Activated naive CD4-positive, alpha-beta T cell (primary cell): ENCODE data around the gene NHS.

ENCODE experiments used
- DNase-seq, 4 experiments: peaks; one replicate each; lab custom pipeline; 2025; lab: John Stamatoyannopoulos, UW

Gene NHS

DNA sequence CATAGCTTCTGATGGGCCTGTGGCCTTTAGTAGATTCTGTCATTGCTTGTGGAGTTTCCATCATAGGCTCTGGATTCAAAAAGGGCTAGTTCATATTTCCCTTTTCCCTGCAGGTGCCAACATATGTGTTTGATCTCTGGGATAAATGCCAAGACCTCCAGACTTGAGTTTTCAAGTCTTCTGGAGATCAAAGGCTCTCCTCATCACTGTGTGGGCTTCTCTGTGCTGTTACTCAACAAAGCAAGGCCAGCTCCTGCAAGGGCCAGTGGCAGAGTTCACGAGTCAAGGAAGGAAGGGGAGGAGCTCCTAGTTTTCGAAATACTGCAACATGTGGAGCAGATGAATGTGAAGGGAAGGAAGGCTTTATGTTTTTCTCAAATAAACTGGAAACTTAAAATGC lies 299.6 kb downstream of the NHS start:
- no peak for DNase-seq

DNA sequence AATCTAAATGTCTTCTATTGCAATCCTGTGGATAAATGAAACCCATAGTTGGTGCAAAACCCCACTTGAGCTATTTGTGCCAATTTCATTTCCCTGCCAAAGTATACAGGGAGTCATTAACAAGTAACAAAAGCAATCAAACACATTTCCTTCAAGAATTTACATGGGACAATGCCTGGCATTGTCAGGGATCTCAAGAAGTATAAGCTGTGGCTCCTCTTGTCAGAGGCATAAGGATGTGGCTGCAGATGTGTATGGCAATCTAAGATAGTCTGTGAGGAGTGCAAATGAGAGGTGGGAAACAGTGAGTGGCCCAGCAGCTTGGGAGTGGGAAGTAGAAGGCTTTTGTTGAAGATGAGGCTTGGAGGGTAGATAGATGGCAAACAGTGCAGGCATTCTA lies 304.3 kb downstream of the NHS start:
- no peak for DNase-seq

DNA sequence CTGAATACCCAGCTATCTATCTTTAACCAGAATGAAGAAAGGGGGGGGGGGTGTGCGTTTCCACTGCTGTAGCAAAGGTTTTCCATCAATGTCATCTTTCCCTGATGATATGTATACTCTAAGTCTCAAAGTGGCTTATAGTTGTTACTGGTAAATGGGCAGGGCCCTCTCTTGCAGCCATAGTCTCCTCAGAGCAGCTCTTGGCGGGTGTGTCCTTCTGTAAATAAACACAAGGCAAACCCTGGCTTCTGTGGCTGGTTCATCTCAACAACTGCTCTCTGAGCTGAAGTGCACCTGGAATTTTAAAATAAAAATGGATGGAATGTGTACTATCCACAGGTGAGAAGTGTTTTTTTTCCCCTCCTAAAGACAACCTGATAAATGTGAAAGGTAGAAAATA lies 304.8 kb downstream of the NHS start:
- no peak for DNase-seq

GRCh38 chrX:17680732-17681413 lies 305.9 kb downstream of the NHS start:
- DNase-seq: no peak

GRCh38 chrX:17682259-17682658 lies 307.3 kb downstream of the NHS start:
- DNase-seq: no peak

GRCh38 chrX:17685026-17685425 lies 310.0 kb downstream of the NHS start:
- DNase-seq: no peak

GRCh38 chrX:17687648-17688047 lies 312.6 kb downstream of the NHS start:
- no peak for DNase-seq

GRCh38 chrX:17689971-17690409 lies 315.0 kb downstream of the NHS start:
- no peak for DNase-seq

- DNase-seq: no peak
These were observed 317.8 kb downstream of the NHS start for GRCh38 chrX:17692709-17693346.

- DNase-seq: no peak
These were observed 322.2 kb downstream of the NHS start for GRCh38 chrX:17697191-17697590.

DNA sequence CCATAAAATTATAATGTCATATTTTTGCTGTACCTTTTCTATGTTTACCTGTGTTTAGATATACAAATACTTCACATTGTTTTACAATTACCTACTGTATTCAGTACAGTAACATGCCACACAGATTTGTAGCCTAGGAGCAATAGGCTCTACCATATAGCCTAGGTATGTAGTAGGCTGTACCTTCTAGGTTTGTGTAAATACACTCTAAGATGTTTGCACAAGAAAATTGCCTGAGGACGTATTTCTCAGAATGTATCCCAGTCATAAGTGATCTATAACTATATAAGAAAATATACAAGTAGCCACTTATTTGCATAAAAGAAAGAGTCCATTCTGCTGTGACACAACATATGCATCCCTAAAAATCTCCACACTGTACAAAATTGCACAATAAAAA lies 326.0 kb downstream of the NHS start:
- no peak for DNase-seq

DNA sequence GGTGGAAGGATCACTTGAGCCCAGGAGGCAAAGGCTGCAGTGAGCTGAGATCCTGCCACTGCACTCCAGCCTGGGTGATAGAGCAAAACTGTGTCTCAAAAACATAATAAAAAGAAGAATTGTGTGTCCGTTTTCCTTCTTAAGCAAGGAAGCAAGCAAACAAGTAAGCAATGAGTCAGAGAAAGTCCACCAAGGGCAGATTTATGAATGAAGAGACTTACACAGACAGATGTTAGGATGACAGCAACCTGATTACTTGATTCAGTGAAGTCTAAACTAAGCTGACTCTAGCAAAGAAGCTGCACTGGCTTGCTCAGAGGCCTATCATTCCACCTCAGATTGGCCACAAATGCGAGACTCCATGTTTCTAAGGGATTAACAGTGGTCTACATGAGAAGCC lies 328.2 kb downstream of the NHS start:
- no peak for DNase-seq

DNA sequence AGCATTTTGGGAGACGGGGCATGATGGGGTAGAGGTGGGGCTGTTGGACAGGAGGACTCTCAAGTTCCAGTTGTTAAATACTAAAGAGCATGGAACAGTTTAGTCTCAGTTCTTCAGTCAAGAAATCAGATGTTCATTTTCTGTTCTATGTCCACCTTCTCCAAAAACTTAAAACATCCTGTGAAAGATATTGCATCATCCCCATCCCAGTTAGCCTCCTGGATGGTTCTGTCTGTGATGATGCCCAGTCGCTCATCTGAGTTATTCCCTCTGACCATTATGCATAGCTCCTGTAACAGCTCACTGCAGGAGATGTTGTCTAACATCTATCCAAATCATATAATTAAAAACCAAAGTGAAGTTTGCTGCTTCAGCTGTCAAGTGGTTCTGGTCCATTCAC lies 330.2 kb downstream of the NHS start:
- DNase-seq: no peak

- DNase-seq: no peak
These were observed 331.7 kb downstream of the NHS start for GRCh38 chrX:17706676-17707075.

GRCh38 chrX:17707731-17708130 lies 332.7 kb downstream of the NHS start:
- DNase-seq: no peak

- DNase-seq: no peak
These were observed 335.9 kb downstream of the NHS start for GRCh38 chrX:17710871-17711301.

DNA sequence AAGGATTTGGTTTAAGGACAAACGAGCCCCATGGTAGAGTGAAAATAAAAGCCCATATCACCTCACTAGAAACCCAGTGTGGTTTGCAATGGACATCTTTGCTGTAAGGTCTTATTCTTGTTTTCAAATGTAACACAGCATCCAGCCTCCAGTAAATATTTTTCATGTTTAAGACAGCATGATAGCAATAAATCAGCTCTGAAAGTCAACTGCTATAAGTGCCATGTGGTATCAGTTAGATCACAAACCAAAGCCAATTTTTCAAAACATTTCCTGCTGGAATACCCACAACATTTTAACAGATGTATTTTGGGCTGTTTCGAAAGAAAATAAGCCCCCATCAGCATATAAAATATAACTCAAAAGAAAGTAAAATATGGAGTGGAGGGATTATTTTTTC lies 338.3 kb downstream of the NHS start:
- DNase-seq: no peak

- no peak for DNase-seq
These were observed 343.7 kb downstream of the NHS start for GRCh38 chrX:17718649-17719165.

DNA sequence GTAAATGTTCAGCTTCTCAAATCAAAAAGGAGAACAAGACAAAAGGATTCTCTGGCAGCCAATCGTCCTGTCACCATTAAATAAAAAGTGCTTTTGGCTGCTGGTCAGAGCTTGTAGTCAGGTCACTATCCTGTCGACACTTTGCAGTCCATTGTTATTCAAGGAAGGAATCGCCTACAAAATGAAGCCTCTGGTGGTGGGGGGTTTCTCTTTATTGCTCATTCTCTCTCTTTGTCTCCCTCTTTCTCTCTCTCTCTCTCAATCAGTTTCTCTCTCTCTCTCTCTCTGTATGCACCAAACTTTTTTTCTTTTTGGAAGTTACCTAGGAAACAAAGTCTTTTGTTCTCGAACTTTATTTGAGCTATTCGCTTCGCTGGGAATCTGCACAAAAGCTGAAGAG lies 344.7 kb downstream of the NHS start:
- DNase-seq: no peak

DNA sequence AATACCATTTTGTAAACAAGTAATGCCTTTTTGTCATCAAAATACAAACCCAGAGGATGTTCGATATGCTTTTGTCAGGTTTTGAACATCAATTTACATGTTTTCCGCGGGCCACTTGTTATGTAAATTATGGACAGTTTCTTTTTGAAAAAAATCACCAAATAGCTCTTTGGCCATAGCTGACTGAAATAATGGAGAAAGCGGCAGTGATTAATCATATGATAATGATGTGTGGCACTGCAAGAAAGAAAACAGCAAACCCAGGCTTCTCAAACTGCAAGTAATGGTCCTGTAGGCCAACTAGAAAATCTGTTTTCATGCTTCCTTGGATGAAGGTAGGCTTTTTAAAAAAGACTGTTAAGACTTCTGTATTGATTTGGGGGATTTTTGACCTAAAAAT lies 346.7 kb downstream of the NHS start:
- DNase-seq: no peak

DNA sequence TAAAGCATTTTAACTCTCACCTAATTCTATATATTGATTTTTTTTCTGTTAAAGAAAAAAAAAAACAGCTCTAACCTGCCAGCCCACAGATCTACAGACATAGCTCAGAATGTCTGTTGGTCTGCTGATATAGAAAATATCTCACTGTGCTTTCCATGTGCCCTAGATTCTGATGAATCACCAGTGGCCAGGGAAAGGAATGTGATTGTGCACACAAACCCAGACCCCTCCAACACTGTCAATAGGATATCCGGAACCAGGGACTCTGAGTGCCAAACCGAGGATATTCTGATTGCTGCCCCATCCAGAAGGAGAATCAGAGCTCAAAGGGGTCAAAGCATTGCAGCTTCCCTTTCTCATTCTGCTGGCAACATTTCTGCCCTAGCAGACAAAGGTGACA lies 350.2 kb downstream of the NHS start:
- DNase-seq: no peak

- DNase-seq: no peak
These were observed 357.3 kb downstream of the NHS start for GRCh38 chrX:17732138-17732783.

DNA sequence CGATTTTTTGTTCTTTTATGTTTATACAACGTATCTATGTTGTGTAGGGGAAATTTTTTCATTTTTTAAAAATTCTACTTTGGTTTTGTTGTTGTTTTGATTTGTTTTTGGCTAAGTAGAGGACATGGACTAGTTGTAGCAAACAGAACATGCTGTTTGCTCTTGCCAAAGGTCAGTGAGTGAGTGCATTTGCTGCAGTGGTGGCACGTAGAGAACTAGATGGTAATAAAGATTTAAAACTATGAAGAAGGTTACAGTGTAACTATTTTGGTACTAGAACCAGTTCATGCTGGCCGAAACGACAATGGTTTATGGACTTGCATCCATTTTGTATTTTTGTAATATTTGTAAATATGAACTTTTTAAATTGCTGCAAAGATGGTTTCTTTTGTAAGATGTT lies 360.4 kb downstream of the NHS start:
- no peak for DNase-seq
